HG02973 (cell line): ENCODE data around the gene MTRFR.
"Not testable (repeated sequence)": the region's sequence is repeated elsewhere in the genome, so short reads cannot be mapped to it uniquely, and the experiment has no call there.

Source experiments
- ATAC-seq: cut with Tn5 transposase; IDR thresholded peaks from one replicate; pipeline ENCODE4 v1.9.1; 2021; ENCODE audit warnings: moderate library complexity; ENCODE audit not compliant: unreplicated experiment

Gene MTRFR

DNA sequence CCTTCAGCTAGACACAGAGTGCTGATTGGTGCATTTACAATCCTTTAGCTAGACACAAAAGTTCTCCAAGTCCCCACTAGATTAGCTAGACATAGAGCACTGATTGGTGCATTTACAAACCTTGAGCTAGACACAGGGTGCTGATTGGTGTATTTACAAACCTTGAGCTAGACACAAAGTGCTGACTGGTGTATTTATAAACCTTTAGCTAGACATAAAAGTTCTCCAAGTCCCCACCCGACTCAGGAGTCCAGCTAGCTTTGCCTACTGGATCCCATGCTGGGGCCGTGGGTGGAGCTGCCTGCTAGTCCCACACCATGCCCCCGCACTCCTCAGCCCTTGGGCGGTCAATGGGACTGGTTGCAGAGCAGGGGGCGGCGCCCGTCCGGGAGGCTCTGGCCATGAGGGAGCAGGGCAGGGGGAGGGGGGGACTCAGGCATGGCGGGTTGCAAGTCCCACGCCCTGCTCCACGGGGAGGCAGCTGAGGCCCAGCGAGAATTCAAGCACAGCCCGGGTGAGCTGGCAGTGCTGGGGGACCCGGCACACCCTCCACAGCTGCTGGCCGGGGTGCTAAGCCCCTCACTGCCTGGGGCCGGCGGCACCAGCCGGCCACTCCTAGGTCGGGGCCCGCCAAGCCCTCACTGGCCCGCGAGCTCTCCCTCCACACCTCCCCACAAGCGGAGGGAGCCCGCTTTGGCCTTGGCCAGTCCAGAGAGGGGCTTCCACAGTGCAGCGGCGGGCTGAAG is 15.9 kb downstream of the MTRFR start:
- ATAC-seq, result not testable (repeated sequence)

DNA sequence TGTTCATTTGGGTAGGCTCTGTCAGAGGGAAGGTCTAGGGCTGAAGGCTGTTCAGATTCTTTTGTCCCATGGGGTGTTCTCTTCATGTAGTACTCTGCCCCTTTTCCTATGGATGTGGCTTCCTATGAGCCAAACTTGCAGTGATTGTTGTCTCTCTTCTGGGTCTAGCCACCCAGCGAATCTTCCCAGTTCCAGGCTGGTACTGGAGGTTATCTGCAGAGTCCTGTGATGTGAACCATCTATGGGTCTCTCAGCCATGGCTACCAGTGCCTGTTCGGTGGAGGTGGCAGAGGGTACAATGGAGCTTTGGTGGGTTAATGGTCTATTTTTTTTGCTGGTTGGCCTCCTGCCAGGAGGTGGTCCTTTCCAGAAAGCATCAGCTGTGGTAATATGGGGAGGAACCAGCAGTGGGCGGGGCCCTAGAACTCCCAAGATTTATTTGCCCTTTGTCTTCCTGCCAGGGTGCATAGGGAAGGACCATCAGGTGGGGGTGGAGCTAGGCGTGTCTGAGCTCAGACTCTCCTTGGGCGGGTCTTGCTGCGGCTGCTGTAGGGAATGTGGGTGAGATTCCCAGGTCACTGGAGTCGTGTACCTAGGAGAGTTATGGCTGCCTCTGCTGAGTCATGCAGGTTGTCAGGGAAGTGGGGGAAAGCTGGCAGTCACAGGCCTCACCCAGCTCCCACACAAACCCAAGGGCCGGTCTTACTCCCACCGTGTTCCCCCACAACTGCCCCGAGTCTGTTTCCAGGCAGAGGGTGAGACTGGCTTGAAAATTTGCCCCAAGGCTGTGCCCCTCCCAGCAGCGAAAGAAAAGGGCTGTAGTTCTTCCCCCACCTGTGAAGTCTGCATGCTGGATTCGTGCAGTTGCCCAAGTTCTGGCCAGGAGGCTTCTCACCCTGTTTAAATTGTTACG is 17.5 kb downstream of the MTRFR start:
- no peak for ATAC-seq

DNA sequence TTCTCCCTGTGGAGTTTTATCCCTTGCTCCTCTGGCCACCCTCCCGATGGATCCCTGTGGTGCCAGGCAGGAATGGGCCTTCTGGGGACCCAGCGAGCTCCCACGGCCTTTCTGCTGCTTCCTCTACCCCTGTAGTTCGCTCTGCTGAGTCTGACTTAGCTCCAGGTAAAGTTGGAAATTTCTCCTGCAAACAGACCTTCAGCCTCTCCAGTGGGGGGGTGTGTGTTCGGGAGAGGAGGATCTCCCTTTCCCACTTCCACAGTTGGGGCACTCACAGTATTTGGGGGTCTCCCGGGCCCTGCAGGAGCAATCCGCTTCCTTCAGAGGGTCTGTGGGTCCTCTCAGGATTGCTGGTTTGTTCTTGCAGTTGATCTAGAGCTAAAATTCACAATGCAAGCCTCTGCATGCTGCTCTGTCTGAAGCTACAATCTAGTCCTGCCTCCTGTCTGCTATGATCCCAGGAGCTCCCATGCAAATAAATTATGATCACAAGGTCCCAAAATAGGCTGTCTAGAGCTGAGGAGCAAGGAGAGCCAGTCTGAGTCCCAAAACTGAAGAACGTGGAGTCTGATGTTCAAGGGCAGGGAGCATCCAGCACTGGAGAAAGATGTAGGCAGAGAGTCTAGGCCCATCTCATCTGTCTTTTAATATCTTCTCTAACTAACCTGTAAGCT is 18.3 kb downstream of the MTRFR start:
- no peak for ATAC-seq

DNA sequence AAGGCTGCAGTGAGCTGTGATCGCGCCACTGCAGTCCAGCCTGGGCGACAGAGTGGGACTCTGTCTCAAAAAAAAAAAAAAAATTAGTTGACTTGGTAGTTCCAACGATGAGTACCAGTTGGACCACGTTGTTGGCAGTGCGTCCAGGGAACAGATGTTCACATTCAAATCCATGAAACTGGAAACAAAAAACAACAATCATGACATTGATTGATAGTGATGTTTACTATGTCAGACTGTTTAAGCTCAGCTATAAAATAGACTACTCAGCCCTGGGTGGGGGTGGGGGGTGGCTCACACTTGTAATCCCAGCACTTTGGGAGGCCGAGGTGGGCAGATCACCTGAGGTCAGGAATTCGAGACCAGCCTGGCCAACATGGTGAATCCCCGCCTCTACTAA is 19.1 kb downstream of the MTRFR start:
- not testable (repeated sequence) for ATAC-seq

DNA sequence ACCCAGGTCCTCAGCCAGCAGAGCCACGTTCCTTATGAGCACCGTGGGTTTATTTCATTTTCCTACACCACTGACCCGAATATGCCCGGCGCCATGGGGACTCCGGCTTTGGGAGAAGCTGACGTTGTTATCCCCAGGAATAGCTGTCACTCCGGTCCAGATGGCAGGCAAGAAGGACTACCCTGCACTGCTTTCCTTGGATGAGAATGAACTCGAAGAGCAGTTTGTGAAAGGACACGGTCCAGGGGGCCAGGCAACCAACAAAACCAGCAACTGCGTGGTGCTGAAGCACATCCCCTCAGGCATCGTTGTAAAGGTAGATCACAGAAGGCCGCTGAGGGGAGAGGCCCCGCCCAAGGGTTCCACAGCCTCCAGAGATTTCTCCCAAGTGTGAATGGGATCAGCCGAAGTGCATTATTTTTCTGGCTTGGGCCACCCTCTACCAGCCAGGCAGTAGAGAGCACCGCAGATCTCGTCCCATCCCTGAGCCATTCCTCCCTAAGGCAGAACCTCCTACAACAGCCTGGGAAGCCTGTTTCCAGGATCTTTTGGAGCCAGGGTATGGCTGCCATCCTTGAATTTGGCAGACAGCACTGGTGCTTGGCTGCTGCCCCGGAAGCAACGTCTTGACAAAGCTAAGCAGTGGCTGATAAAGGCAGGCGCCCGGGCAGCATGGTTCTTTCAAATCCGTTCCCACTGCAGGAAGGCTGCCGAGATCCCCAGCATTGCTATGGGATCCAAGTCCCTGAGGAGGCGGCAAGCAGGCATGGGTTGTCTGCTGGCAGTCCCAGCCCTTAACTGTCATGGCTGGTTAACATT is 20.6 kb downstream of the MTRFR start:
- ATAC-seq, result no peak

DNA sequence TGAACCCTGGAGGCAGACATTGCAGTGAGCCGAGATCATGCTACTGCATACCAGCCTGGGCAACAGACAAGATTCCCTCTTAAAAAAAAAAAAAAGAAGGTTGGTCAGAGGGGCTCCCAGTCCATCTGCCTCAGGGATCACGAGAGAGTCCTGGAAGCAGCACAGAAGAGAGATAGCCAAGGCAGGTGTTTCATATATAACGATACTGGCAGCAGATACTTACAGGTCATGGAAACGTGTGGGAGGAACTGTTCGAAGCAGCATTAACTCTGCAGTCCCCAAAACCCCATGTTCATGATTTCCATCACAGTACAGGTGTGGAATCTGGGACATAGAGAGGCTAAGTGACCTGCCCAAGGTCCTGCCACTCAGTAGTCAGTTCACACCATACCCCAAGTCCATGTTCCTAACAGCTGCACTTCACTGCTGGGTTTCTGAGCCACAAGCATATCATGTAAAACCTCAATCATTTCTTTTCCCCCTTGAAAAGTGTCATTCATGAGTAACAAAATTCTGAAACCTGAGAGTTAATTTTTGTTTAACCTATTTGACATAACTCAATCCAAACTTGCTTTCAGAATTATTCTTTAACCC is 21.7 kb downstream of the MTRFR start:
- ATAC-seq, result no peak

DNA sequence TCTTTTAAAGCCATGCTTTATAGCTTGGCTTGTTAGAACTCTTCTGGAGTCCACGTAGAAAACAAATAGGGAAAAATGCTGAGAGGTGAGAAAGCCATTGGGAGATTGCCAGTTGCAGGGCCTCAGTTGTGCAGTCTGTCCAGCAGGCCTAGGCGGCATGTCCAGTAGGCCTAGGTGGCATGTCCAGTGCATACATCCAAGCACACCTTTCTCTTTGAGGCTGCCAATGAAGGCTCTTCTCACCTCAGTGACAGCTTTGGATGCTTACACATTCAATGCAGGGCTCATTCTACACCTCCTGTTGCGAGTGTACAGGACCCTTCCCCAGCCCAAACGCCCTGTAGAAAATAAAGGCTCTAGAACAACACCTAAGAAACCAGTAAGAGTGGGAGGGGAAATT is 25.4 kb downstream of the MTRFR start:
- ATAC-seq, result no peak

DNA sequence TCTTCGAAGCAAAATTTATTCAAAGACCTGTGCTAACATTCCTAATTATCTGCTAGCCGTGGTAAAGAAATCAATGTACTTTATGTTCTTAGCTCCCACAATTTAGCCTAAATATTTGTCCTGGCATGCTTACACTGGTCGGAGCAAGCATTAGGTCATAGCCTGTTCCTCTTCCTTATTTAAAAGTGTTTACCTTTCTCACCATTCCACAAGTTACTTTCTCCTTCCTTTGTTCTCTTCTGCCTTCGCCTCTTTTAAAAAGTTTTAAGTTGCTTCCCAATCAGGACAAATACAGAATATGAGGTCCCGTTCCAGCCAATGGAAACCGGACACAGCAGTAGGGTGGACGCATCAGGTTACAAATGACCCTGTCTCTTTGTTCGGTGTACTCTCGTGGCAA is 26.8 kb downstream of the MTRFR start:
- ATAC-seq, result no peak

DNA sequence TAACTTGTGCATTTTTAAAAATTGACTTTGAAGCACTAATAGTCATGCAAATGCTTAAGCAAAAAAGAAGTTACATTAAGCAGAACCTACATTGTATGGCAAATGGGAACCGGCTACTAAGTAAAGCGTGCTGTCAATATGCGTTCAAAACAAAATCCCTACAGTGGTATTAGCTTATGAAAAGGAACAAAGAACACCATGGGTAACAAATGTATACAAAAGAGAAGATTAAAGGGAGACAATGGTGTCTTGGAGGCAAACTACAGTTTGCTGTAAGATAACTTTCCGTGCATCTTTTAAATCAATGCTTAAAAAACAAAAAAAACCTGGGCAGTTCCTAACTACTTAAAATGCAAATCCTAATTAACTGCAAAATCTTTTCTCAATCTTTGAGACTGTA is 28.0 kb downstream of the MTRFR start:
- no peak for ATAC-seq

DNA sequence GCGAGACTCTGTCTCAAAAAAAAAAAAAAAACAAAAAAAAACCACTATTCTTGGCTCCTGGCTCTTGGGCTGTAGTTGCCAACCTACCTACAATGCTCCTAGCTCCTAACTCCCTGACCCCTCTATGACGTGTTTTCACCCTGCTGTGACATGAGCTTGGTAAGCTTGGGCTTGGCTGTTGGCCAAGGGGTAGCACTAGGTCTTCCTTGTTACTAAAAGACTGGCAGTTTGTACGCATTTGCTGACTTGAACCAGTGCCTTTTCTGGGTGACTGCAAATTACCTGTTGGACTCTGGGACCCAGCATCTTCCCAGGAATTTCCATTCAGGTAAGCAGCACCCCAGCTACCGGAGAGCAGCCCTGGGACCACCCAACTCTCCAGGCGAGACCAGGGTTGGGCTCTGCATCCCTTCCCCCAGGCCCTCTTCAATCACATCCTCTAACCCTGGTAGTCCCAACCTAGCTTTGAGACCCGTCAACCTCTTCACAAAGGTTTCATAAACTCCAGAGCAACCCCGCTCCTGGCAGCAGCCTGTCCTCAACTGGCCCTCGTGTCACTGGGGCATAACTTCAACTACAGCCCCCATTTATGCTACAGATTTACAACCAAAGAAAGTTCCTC is 30.1 kb downstream of the MTRFR start:
- ATAC-seq, result no peak

DNA sequence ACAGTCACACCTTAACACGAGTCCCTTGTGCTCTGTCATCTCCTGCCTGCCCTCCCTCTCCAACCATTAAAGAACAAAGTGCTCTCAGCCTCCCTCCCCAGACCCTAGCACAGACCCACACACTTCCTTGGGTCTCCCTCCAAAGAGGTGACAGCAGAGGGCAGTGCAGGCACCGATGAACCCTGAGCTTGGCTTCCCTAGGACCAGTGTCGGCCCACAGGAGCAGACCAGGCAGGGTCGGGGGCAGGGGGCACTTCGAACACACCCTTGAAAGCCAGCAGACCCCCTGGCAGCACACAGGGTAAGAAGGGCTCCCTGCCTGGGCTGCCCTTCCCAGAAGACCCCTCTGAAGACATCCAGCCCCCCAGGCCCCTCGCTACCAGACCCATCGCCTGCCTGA is 31.4 kb downstream of the MTRFR start:
- ATAC-seq, result no peak

DNA sequence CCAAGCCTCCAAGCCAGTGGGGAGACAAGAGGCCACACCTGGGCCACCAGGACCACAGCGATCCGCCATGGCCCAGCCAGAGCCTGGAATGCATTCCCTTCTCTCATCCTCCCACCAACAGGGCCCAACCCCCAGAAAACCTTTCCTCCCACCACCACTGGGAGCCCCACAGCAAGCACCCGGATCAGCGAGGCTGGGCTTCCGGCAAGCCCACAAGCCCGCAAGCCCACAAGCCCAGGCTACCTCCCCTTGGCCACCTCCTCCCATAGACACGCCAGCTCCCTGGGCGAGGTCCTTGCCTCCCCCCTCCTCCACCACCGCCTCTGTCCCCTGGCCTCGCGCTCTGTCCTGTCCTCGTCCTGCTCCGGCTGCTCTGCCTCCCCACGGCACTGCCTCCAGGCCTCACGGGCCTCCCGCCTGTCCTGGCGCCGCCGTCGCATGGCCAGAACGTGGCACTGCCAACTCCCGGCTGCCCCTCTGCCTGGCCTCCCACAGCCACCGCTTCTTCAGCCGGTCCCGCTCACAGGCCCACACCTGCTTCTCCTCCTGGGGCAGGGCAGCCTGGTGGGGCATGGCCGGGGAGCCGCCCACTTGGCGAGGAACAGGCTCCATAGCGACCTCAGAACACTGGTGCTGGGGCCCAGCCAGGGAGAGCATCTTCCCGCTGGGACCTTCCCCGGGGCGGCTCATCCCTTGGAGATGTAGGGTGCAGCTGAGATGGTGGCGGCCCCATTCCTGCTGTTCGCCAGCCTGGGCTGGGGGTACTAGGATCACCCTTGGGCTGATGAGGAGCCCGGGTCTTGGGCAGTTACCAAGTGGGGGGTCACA is 32.8 kb downstream of the MTRFR start:
- no peak for ATAC-seq

DNA sequence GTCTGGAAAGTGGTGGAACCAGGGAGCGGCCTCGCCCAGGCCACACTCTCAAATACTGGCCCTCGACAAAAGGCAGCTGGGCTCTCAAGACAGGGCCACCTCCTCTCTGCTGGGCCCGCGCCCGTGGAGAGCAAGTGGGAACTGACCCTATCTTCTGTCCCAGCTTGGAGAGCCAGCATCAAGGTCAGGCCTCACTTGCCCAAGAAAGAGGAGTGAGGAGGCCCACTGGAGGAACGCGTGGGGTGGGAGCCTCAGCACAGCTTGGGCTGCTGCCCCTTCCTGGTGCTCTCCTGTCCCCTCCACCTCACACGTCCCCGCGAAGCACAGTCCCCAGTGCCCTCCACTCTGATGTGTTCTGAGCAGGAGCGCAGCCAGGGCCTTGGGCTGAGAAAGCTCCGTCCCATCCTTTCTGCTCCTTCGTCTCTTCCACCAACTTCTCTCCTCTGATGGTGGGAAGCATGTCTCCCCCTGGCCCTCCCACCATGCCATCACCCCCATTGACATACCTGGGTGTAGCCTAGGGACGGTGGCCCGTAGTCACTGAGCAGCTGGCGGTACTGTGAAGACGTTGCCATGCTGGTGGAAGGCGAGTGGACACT is 33.5 kb downstream of the MTRFR start:
- no peak for ATAC-seq

DNA sequence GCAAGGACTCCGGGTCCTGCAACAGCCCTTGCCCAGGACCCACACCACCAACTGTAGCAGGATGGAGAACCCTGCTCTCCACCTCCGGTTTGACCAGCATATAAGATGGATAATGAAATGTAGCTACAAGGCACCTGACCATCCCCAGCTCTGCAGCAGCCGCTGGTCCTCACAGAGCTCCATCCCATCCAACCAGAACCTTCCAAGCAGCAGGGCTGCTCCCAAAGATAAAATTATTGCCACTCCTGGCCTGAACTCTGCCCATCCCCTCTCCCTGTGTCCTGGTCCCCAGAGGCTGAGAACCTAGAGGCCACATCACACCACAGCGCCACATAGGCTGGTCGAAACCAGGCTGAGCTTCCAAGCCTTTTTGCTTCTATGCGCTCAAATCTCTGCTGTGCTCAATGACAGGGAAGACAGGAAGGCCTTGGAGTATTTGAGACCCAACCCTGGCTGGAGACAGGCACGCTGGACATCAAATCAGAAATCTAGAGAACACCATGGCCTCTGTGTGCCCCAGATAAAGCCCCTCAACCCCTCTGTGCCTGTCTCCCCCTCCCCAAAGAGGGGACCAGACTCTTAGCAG is 34.2 kb downstream of the MTRFR start:
- no peak for ATAC-seq

DNA sequence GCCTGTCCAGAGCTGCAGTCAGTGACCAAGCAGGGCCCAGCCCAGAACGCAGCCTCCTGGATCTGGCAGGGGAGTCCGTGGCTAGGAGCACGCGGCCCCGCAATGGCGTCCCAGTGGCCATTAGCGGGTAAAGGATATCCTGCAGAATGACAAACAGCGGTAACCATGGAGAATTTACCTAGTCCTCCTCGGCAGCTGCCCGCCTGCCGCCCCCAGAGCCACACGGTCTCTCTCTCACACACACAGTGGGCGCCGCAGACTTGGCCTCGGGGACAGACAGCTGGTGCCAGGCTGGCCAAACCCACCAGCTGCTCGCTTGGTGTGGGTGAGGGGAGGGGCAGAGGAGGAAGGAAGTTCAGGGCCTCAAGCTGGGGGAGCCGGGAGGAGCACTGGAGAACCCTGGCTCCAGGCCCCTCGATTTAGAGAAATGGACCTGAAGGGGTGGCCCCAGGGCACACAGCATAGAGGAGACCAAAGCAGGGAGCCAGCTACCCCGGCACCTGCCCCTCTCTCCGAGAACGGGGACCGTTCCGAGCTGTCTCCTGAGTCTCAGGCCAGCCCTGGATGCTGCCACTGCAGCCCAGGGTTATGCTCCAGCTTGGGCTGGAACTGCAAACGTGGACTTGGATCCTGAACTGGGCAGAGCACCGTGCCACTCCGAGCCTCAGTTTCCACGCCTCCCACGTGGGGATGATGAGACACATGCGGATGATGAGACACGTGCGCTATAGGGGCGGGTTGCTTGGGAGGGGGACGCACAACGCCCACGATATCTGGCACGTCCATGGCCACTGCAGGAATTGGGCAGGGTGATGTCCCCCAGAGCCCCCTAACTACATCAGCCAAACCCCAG is 35.0 kb downstream of the MTRFR start:
- no peak for ATAC-seq

DNA sequence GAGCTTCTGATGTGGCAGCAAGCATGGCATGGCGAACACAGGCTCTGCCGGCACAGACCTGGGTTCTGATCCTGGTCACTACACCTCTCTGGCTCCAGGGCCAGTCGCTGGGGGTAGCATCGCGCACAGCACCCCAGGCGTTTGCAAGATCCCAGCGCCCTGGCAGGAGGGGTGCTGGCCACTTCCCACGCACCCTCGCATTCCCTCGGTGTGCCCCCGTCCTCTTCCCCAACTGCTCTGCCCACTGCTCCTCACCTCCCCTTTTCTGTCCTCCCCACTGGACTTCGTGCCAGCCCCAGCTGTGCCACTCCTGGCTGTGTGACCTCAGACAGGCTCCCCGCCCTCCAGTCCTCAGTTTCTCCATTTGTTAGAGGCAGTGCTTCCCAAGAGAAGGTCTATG is 35.6 kb downstream of the MTRFR start:
- ATAC-seq, result no peak

DNA sequence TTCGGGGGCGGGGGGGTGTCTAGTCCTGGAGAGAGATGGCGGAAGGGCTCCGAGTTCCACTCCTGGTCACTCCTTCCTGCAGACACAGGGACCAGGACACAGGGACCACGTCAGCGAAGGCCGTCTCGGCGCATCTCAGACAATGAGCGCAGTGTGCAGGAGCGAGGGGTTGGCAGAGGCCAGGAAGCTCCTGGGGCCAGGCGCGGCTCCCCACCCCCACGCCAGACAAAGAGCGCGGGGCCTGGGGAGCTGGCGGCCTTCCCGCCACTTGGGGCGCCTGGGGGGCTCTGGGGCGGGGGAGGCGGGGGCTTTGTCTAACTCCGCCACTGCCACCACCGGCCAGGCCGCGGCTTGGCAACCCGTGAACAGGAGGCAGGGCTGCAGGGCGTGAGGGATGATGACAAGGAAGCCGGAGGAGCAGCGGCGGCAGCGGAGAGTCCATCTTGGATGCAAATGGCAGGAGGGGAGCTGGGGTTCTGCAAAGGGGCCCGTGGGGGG is 36.2 kb downstream of the MTRFR start:
- no peak for ATAC-seq
